HG02870 (cell line): ENCODE data around the gene CD300C.
A peak's percentile ranks its signal among the peaks of the same experiment; 100 is the strongest.
"Not testable (repeated sequence)": the region's sequence is repeated elsewhere in the genome, so short reads cannot be mapped to it uniquely, and the experiment has no call there.

Experiments
- ATAC-seq: cut with Tn5 transposase; IDR thresholded peaks from one replicate; pipeline ENCODE4 v1.9.1; 2021; ENCODE audit warnings: mild to moderate bottlenecking, moderate library complexity; ENCODE audit not compliant: unreplicated experiment

The CD300C gene

DNA sequence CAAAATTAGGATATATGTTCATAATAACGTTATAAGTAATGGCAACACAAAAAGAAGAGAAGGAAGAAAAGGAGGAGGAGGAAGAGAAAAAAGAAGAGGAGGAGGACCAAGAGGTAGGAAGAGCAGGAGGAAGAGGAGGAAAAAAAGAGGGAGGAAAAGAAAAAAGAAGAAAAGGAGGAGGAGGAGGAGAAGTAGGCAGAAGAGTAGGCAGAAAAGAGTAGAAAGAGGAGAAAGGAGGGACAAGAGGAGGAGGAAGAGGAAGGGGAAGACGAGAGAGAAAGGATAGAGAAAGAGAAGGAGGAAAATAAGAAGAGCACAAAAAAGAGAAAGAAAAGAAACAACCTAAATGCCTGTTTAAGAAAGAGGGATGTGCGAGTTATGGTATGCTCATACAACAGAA is 9.0 kb downstream of the CD300C start:
- no peak for ATAC-seq

- no peak for ATAC-seq
These were observed 13.8 kb downstream of the CD300C start for GRCh38 chr17:74532115-74532514.

- ATAC-seq = no peak
These were observed 14.6 kb downstream of the CD300C start, which contains the start of gene CD300LB for GRCh38 chr17:74531231-74531761. CD300LB (minus strand) TSS chr17:74531475; CDS start chr17:74531350, 125 bp downstream.

DNA sequence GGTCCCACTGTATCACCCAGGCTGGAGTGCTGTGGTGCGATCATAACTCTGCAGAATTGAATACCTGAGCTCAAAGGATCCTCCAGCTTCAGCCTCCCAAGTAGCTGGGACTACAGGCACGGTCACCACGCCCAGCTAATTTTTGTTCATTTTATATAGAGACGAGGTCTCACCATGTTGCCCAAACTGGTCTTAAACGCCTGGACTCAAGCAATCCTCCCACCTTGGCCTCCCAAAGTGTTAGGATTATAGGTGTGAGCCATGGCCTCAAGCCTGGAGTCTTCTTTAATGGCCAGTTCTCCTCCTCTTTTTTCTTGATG is 15.1 kb downstream of the CD300C start:
- no peak for ATAC-seq

DNA sequence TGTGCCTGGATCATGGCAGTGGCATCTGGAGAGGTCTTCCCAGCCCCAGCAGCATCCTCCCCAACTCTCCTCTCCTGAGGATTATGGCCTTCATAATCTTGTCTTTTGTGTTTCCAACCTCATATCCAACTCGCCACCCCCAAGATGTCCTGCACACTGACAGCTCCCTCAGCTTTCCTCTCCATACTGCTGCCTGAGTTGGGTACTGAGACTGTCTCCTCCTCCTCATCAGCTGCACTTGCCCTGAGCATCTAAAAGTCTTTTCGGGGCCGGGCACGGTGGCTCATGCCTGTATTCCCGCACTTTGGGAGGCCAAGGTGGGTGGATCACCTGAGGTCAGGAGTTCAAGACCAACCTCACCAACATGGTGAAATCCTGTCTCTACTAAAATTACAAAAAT is 16.7 kb downstream of the CD300C start:
- no peak for ATAC-seq

DNA sequence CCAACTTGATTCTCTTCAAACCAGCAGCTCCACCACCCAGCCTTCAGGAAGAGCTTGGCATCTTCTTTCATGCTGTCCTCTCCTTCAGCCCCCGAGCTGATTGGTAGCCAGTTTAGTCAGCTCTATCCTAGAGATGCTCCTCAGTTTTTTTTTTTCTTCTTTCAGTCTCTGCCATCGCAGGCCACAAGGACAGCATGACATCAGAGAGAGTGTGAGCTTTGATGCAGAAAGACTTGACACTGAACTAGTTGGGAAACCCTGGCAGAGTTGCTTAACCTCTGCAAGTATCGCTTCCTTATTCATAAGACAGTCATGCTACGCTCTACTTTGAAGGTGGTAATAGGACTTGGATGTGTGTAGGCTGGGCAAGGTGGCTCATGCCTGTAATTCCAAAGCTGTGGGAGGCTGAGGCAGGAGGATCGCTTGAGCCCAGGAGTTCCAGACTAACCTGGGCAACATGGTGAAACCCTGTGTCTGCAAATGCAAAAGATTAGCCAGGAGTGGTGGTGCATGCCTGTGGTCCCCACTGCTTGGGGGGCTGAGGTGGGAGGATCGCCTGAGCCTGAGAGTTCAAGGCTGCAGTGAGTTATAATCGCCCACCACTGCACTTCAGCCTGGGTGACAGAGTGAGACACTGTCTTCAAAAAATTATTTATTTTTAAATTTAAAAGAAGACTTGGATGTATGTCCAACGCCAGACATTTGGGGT is 17.3 kb downstream of the CD300C start:
- peak; percentile 83 for ATAC-seq

GRCh38 chr17:74527756-74528155 is 18.2 kb downstream of the CD300C start:
- ATAC-seq = no peak

GRCh38 chr17:74527081-74527480 is 18.8 kb downstream of the CD300C start:
- no peak for ATAC-seq

GRCh38 chr17:74526681-74527080 is 19.2 kb downstream of the CD300C start:
- no peak for ATAC-seq

GRCh38 chr17:74525781-74526288 is 20.1 kb downstream of the CD300C start:
- no peak for ATAC-seq

GRCh38 chr17:74525465-74525725 is 20.5 kb downstream of the CD300C start:
- ATAC-seq = no peak

DNA sequence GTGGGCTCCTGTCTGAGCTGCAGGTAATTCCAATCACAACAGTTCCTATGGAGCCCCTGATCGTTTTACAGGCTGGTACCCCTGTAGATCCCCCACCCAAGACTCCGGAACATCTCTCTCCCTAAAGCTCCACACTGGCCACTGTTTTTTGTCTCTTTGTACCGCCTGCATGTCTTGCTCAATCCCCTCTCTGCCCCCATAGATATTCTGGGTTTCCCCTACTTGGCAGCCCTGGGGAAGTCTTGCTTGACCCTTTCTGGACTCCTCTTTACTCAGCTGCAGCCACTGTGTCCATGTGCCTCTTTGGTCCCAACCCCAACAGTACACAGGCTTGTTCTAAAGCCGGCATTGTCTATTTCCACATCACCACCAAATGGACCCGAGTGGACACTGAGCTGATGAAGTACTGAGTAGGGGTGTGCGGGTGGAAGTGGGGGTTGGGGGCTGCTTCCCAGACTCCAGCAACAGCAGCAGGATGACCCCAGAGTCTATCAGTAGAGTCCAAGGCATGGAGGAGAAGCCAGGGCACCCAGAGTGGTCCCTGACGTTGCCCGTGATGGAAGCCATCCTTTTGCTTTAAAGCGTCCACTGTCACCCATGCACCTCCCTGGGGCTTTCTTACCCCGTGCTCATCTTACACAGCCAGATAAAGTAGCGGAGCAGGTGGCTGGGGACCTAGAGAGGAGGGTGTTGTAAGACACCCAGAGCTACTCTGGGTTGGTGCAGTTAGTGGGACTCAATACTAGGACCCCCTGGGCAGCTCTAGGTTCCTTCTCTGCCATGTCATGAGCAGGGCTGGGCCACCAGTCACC is 21.1 kb downstream of the CD300C start:
- ATAC-seq = no peak

DNA sequence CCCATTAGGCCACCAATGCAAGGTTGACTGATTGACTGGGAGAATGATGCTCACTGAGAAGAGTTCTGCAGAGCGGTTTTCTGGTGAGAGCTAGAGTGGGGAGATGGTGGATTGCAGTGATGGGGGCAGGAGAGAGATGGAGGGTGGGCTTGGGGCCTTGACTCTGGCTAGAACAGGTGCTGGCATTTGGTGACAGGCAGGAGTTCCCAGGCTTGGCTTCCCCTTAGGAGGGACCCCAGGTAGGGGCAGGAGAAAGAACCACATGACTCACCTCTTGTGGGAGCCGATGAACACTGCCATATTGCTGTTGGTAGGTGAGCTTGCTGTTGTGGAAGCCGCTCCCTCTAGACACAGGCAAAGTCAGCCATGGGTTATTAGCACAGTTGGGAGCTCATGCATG is 22.6 kb downstream of the CD300C start:
- ATAC-seq = no peak

- no peak for ATAC-seq
These were observed 23.4 kb downstream of the CD300C start for GRCh38 chr17:74522381-74523105.

DNA sequence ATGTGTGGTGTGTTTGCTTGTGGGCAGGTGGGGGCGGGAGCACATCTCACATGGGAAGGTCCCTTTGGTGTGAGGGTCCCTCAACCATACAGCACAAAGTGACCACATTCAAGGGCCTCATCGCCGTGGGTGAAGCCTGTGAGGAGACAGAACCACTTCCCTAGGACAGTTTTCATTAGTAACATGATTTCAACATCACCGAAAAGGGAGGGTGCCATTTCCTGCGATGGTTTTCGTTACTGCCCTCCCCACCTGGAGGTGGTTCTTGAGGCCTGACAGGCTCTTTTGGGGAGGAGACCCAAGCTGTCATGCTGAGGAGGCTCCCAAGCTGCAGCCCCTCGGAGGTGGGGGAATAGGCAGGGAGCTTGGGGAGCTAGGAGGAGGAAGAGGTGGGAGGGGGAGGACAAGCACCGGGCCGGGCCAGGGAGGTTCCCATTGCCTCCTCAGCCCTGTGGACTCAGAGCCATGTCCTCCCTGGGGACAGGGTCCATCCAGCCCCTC is 24.2 kb downstream of the CD300C start:
- no peak for ATAC-seq

DNA sequence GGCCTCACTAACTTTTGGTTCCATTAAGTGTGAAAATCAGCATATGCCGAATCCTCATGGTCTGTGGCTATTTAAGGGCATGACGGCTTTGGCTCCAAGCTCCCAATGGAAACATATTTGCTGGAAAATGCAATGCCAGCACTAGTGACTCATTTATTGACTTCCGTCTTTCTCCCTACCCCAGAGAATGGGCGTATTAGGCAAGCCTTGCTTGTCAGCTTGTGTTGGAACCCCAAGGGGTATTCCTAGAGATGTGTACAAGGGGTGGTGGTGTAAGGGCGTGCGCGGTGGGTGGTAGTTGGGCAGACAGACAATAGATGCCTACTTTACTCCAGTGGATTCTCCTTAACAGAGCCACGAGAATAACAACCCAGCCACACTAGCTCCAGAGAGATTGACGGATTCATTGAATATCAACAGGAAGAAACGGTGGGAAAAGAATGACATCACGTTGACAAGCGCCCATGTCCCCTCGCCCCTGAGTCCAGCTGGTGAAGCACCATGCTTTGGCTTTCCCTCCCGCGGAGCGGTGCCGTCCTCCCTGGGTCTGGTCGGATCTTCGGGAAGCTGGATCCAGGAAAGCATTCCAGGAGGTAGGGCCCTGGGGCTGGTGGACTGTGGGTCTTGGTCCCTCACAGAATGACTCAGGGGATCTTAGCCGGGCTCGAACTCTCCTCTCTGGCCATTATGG is 25.0 kb downstream of the CD300C start:
- no peak for ATAC-seq

- no peak for ATAC-seq
These were observed 25.9 kb downstream of the CD300C start for GRCh38 chr17:74520016-74520434.

DNA sequence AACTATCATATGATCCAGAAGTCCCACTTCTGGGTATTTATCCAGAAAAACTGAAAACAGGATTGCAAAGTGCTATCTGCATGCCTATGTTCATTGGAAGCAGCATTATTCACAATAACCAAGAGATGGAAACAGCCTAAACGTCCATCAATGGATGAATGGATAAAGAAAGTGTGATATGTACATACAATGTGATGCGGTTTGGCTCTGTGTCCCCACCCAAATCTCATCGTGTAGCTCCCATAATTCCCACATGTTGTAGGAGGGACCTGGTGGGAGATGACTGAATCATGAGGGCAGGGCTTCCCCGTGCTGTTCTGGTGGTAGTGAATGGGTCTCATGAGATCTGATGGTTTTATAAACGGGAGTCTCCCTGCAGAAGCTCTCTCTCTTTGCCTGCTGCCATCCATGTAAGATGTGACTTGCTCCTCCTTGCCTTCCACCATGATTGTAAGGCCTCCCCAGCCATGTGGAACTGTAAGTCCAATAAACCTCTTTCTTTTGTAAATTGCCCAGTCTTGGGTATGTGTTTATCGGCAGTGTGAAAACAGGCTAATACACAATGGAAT is 27.4 kb downstream of the CD300C start:
- not testable (repeated sequence) for ATAC-seq

- no peak for ATAC-seq
These were observed 29.2 kb downstream of the CD300C start for GRCh38 chr17:74516561-74517328.

DNA sequence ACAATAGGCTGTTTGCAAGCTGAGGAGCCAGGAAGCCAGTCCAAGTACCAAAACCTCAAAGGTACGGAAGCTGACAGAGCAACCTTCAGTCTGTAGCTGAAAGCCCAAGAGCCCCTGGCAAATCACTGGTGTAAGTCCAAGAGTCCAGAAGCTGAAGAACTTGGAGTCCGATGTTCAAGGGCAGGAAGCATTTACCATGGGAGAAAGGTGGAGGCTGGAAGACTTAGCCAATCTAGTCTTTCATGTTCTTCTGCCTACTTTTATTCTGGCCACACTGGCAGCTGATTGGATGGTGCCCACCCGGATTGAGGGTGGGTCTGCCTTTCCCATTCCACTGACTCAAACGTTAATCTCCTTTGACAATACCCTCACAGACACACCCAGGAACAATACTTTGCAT is 30.0 kb downstream of the CD300C start:
- ATAC-seq = no peak
